Spleen (tissue), 7 donors: ENCODE data around the gene DEFB114.

Source experiments
- CTCF ChIP-seq, 11 experiments: fragments of 200-600 bp in 7 of 11; fragments of 450-650 bp in 4 of 11; sonication (generic) in 4 of 11; IDR thresholded peaks in 8 of 11; conservative IDR thresholded peaks in 3 of 11; 1 replicate in 7 of 11; 2 replicates in 4 of 11; pipeline versions ENCODE4 v1.4.0 to v1.8.0; 2016 to 2021; ENCODE audit warnings: antibody characterized with exemption in 11 of 11, inconsistent platforms in 4 of 11, mild to moderate bottlenecking in 1 of 11
- POLR2A ChIP-seq, 3 donors: fragments of 450-650 bp; IDR thresholded peaks; one replicate each; pipeline ENCODE4 v1.5.1; 2017; ENCODE audit warnings: antibody characterized with exemption in 3 of 3, mild to moderate bottlenecking in 1 of 3
- POLR2AphosphoS5 ChIP-seq, 3 donors: sonication (generic); formaldehyde crosslinking; IDR thresholded peaks; one replicate each; pipeline ENCODE4 v1.5.1; 2017; ENCODE audit warnings: antibody characterized with exemption in 3 of 3
- donor health status: DM: no; HTN: no; CAD: no; lungs with moderate emphysema.
- donor health status: DM: no; HTN: no; CAD: no.
- donor health status: DM: no; HTN: no; CAD: no.

- TF ChIP-seq CTCF (IDR thresholded peaks at IDR 0.05 in 8 of 11, conservative IDR thresholded peaks at IDR 0.05 in 3 of 11) = no peak
- TF ChIP-seq POLR2A (IDR thresholded peaks at IDR 0.05) = no peak
- TF ChIP-seq POLR2AphosphoS5 (IDR thresholded peaks at IDR 0.05) = no peak
Measured at GRCh38 chr6:49946835-49947234, 17.1 kb downstream of the DEFB114 start.
